ENCODE results near the gene TAF6.
"Not testable (repeated sequence)": the region's sequence is repeated elsewhere in the genome, so short reads cannot be mapped to it uniquely, and the experiment has no call there.

Gene TAF6

DNA sequence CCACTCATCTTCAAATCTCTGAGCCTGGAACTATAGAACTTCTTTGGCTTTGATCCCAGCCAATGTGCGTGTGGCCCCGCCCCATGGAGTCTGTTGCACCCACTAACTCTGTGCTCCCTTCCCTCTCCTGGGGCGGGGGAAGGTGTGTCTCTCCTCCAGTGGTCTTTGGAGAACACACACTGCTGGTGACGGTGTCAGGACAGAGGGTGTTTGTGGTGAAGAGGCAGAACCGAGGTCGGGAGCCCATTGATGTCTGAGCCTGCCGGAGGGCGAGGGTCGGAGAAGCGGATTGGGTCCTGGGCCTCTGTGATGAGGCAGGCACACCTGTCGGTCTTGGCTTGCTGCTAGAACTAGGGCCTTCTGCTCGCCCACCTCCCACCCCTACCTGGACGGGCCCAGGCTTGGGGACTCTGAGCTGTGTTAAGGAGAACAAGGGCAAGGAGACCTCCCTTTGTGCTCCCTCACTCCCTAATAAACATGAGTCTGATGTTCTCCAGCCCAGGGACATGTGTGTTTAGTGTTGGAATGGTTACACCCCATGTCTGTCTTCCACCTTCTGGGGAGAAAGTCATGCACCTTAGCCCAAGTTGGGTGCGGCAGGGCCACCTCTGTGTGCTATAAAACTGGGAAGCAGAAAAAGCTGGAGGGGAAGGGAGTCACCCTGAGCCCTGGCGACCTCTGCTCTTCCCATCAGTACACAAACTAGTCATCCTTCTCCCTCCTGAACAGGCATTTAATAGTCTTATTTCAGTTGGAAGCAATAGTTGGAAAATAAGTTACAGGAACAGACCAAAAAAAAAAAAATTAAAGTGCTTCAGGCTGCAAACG, 34.8 kb upstream of the TAF6 start:
- intact Hi-C loops (cut with DNase I): no loop called here
- DNase-seq: no peak

- no peak for DNase-seq
- intact Hi-C loops (cut with DNase I): no loop called here
Observed at GRCh38 chr7:100152937-100153666, 33.9 kb upstream of the TAF6 start.

DNA sequence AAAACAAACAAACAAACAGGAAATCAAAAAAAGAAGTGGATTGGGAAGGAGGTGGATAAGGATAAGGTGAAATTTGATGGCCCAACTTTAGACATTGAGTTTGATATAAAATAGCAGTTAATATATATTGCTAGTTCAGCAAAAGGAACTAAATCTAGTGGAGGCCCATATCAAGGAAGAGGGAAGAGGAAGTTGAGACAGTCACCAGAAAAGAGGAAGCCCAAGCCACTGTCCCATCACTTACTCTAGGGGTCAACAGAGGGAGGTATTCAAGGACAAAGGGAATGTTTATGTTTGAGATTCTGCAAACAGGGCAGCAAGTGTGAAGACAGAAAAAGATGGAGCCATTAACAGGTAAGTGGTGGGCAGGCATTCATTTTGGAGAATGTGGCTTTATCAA, 33.2 kb upstream of the TAF6 start:
- intact Hi-C loops (cut with DNase I): no loop called here
- no peak for DNase-seq

DNA sequence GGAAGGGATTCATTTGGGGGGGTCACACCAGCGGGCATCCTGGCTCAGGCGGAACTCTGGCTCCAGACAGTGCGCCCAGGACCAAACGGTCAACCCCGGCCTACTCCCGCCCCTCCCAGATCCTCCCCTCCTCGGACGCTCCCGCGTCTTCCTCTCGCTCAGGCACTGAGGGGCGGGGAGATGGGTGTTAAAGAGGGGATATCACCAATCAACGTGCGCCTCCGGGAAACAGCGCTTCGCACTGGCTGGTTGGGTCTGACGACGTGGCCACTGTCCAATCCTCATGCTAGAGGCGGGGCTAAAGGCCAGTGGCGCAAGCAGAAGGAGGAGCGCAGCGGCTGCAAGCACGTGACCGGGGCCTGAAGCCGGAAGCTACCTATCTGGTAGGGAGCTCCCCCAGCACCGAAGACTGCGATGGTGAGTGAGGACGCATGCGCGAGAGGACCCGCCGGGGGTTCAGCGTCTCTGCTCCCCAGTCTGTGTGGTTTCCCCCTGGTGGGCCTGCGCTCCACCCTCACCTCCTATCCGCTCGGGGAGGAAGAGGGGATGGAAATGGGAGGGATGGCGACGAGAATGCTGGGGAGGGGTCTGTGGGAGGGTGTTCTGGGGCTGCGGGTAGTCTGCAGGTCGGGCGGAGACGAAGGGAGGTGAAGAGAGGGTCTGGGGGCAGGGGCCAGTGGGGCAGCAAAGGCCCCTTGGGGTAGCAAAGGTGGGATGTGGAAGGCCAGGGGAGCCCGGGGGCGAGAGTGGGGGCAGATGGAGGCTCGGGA, 29.6 kb upstream of the TAF6 start, which contains the start of gene LAMTOR4:
Gene LAMTOR4 (plus strand): TSS at position 360 of the 770 bp plus-strand sequence. CDS start 55 bp downstream, at position 415.
- DNase-seq: peak; percentile 98 to 100 (median 99)
- intact Hi-C loops (cut with DNase I): no loop called here

DNA sequence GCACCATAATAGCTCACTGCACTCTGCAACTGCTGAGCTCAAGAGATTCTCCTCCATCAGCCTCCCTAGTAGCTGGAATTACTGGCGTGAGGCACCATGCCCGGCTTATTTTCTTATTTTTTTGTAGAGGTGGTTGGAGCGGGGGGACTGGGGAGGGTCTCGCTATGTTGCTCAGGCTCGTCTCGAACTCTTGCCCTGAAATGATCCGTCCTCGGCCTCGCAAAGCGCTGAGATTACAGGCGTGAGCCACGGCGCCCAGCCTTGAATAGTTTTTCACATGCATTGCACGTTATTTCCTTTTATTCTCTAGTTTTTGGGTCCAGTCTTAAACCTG, 29.0 kb upstream of the TAF6 start:
- peak in 1 of 42 donors; percentile 24 for DNase-seq
- intact Hi-C loops (cut with DNase I): no loop called here

- intact Hi-C loops (cut with DNase I): no loop called here
- no peak for DNase-seq
Observed at GRCh38 chr7:100147278-100147677, 28.1 kb upstream of the TAF6 start.

DNA sequence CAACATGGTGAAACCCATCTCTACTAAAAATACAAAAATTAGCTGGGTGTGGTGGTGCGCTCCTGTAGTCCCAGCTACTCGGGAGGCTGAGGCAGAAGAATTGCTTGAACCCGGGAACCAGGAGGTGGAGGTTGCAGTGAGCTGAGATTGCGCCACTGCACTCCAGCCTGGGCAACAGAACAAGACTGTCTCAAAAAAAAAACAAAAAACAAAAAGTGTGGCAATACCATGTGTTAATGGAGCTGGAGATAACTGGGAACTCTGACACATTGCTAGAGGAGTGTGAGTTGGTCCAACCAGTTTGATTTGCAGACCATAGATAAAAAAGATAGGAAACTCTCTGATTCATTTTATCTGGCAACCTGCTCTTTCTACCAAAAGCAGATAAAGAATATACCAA, 27.2 kb upstream of the TAF6 start:
- intact Hi-C loops (cut with DNase I); DNase-seq: not testable (repeated sequence)

DNA sequence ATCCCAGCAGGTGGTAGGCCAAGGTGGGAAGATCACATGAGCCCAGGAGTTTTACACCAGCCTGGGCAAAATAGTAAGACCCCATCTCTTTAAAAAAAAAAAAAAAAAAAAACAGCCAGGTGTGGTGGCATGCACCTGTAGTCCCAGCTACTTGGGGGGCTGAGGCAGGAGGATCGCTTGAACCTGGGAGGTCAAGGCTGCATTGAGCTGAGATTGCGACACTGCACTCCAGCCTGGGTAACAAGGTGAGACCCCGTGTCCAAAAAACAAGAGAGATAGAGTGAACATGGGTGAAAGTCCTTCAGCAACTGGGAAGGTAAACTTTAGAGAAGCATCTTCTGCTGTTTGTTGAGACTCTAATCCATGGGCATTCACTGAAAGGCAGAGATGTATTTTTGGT, 23.3 kb upstream of the TAF6 start:
- intact Hi-C loops (cut with DNase I): no loop called here
- no peak for DNase-seq

GRCh38 chr7:100141555-100141949, 22.4 kb upstream of the TAF6 start:
- DNase-seq: no peak
- intact Hi-C loops (cut with DNase I): no loop called here

GRCh38 chr7:100137851-100138760, 18.9 kb upstream of the TAF6 start:
- intact Hi-C loops (cut with DNase I): no loop called here

DNA sequence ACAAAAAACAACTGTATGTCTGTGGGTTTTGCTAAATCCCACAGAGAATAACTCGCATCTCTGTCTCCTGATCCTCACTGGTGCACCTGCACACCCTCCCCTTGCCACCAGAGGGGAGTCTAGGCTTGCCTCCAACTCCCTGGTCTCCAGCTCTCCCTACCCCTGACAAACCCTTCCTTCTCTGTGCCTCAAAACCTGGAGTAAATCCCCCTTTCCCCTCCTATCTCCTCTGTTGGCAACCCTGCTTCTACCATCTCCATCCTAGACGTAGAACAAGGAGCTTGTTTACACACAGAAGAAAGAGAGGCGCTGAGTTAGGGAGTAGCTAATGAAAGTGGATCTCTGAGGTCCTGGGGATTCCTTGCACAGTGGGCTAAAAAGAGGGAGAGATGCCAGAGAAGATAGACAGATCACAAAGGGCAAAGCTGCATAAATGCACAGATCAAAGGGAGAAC, 13.6 kb upstream of the TAF6 start:
- DNase-seq: peak in 41 of 42 donors; percentile 34 to 80 (median 61)
- intact Hi-C loops (cut with DNase I): no loop called here

More at GRCh38 chr7:100137851-100138760, 18.9 kb upstream of the TAF6 start:
- DNase-seq: no peak

DNA sequence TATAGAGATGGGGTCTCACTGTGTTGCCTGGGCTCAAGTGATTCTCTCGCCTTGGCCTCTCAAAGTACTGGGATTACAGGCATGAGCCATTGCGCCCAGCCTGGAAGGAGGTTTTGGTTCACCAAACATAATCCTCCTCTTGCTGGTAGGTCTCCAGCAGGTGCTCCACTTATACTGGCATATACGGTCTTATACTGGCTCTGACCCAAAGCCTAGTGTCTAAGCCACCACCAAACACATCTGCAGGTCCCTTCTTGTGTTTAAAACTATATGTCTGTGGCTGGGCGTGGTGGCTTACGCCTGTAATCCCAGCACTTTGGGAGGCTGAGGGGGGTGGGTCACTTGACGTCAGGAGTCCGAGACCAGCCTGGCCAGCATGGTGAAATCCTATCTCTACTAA, 13.0 kb upstream of the TAF6 start:
- intact Hi-C loops (cut with DNase I): no loop called here
- DNase-seq: no peak

DNA sequence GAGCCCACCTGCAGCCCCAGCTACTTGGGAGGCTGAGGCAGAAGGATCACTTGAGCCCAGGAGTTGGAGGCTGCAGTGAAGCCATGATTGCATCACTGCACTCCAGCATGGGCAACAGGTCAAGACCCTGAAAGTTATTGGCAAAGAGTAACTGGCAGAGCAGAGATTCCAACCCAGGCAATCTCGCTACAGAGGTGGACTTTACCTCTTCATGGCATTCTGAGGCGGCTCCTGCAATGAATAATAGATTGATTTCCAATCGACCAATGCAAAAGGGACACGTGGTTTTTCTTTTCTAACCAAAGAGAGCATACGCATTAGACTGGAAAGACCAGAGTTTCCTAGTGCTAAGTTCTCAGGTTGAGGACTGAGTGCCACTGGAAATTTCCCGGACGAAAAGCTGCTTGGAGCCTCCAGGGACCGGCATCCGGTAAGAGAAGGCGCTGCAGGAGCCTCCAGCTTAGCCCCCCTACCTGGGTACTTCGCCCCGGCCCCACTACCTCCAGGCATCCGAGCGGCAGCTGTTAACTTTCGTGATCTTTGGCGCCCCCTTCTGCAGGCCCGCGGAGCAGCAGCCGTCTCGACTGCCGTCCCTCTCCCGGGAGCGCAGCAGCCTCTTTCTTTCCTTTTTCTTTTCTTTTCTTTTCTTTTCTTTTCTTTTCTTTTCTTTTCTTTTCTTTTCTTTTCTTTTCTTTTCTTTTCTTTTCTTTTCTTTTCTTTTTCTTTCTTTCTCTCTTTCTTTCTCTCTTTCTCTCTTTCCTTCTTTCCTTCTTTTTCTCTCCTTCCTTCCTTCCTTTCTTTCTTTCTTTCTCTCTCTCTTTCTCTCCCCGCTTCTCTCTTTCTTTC, 11.7 kb upstream of the TAF6 start:
- peak; percentile 46 to 94 (median 87) for DNase-seq
- intact Hi-C loops (cut with DNase I): no loop called here

- intact Hi-C loops (cut with DNase I); DNase-seq: not testable (repeated sequence)
Observed at GRCh38 chr7:100130220-100130607, 11.1 kb upstream of the TAF6 start.

- DNase-seq: no peak
- intact Hi-C loops (cut with DNase I): no loop called here
Observed at GRCh38 chr7:100128637-100128963, 9.4 kb upstream of the TAF6 start.

GRCh38 chr7:100127866-100128636, 8.9 kb upstream of the TAF6 start:
- intact Hi-C loops (cut with DNase I): no loop called here
- peak in 27 of 42 donors; percentile 7 to 53 (median 26) for DNase-seq
